ENCODE data around the gene PEX12. TPM values are rescaled to one million over a fixed set of nuclear protein-coding genes. Genes with fewer than 3 reads are reported as not detected.
"Not testable (repeated sequence)": the region's sequence is repeated elsewhere in the genome, so short reads cannot be mapped to it uniquely, and the experiment has no call there.

Gene PEX12
- total RNA-seq, 1 donor from 2014 or later: 6.1 TPM

GRCh38 chr17:35540589-35541404 is 37.6 kb downstream of the PEX12 start:
- FAIRE-seq (no peak), DNase-seq (ENCODE audit: low spot score in 2 of 2) (no peak)

GRCh38 chr17:35539659-35540026 is 38.7 kb downstream of the PEX12 start:
- FAIRE-seq: no peak
- DNase-seq (ENCODE audit: low spot score in 2 of 2): no peak

- FAIRE-seq (no peak), DNase-seq (ENCODE audit: low spot score in 2 of 2) (no peak)
These were observed 40.7 kb downstream of the PEX12 start, which contains the start of gene SLFN12L for GRCh38 chr17:35537601-35538141. Gene SLFN12L, minus strand, starts transcription at chr17:35537678. Its CDS starts 15,314 bp downstream, at chr17:35522364.

- no peak for DNase-seq (ENCODE audit: low spot score in 2 of 2)
- FAIRE-seq: no peak
These were observed 41.7 kb downstream of the PEX12 start for GRCh38 chr17:35536664-35537171.

GRCh38 chr17:35535406-35535805 is 43.0 kb downstream of the PEX12 start:
- not testable (repeated sequence) for FAIRE-seq; DNase-seq (ENCODE audit: low spot score in 2 of 2)

GRCh38 chr17:35534576-35535093 is 43.7 kb downstream of the PEX12 start:
- DNase-seq (ENCODE audit: low spot score in 2 of 2) (no peak), FAIRE-seq (no peak)

GRCh38 chr17:35531160-35531559 is 47.2 kb downstream of the PEX12 start:
- FAIRE-seq (no peak), DNase-seq (ENCODE audit: low spot score in 2 of 2) (no peak)

GRCh38 chr17:35529866-35530265 is 48.5 kb downstream of the PEX12 start:
- DNase-seq (ENCODE audit: low spot score in 2 of 2): no peak

GRCh38 chr17:35529326-35529725 is 49.0 kb downstream of the PEX12 start:
- DNase-seq (ENCODE audit: low spot score in 2 of 2); FAIRE-seq: not testable (repeated sequence)

More at GRCh38 chr17:35529866-35530265, 48.5 kb downstream of the PEX12 start:
- FAIRE-seq: no peak

Small RNAs within 50 kb of the gene (small RNA-seq; reads per million reads assigned to genes)
- gene AC004134.1 (not detected), gene AC015911.1 (not detected), gene SNORD7 (26.7 reads per million, percentile 97 among the genes with 10 or more reads in this experiment)

Other genes with a start within 250 kb of the PEX12 start
- 2.9 TPM for gene SLFN11, start 204.9 kb downstream of the PEX12 start, total RNA-seq
- gene SLFN12, start 146.1 kb downstream of the PEX12 start, total RNA-seq: 2.0 TPM
- under 0.01 TPM for gene SLFN13, start 129.8 kb downstream of the PEX12 start, total RNA-seq
- gene SLFN12L, start 40.9 kb downstream of the PEX12 start, total RNA-seq: 0.41 TPM
- gene SLFN14, start 17.8 kb downstream of the PEX12 start, total RNA-seq: 0.41 TPM
- gene AP2B1, start 8.8 kb upstream of the PEX12 start, total RNA-seq: 126 TPM
- 6.9 TPM for gene RASL10B, start 153.1 kb upstream of the PEX12 start, total RNA-seq
- under 0.01 TPM for gene GAS2L2, start 174.7 kb upstream of the PEX12 start, total RNA-seq
- 0.41 TPM for gene C17orf50, start 182.3 kb upstream of the PEX12 start, total RNA-seq
- gene MMP28, start 217.1 kb upstream of the PEX12 start, total RNA-seq: 9.4 TPM
- 48.1 TPM for gene TAF15, start 230.9 kb upstream of the PEX12 start, total RNA-seq

All from frontal cortex (tissue), 4 donors.